Astrocyte (in vitro differentiated cells and primary cell): Measurements from ENCODE around the gene DUSP28. TPM values are rescaled to one million over a fixed set of nuclear protein-coding genes. Genes with fewer than 3 reads are reported as not detected.

ENCODE experiments used
- DNase-seq: peaks from one replicate; pipeline ENCODE4 v3.0.0-alpha.2; 2010; ENCODE audit warnings: low read depth
- FAIRE-seq: peaks from 2 replicates; lab custom pipeline; 2011; peaks lifted over from hg19 to GRCh38; lab: Jason Lieb, UNC
- H2AFZ ChIP-seq: 2 replicates; pipeline ENCODE4 v1.6.0; 2012; ENCODE audit warnings: low read depth, low read length, inconsistent platforms
- H3K27ac ChIP-seq: 2 replicates; pipeline ENCODE4 v1.5.1; 2011; ENCODE audit warnings: low read depth, low read length, inconsistent platforms
- H3K27me3 ChIP-seq: 2 replicates; pipeline ENCODE4 v1.6.0; 2011; ENCODE audit warnings: low read length, inconsistent platforms; ENCODE audit not compliant: insufficient read depth
- H3K36me3 ChIP-seq: 2 replicates; pipeline ENCODE4 v1.5.1; 2011; ENCODE audit warnings: low read length, inconsistent platforms; ENCODE audit not compliant: insufficient read depth
- H3K4me1 ChIP-seq: 2 replicates; pipeline ENCODE4 v1.5.1; 2011; ENCODE audit warnings: low read length, inconsistent platforms; ENCODE audit not compliant: insufficient read depth
- H3K4me2 ChIP-seq: 2 replicates; pipeline ENCODE4 v1.6.0; 2012; ENCODE audit warnings: low read length, inconsistent platforms
- H3K4me3 ChIP-seq: 2 replicates; pipeline ENCODE4 v1.5.1; 2011; ENCODE audit warnings: low read depth, mild to moderate bottlenecking, low read length, inconsistent platforms; ENCODE audit not compliant: insufficient read depth
- H3K79me2 ChIP-seq: 2 replicates; pipeline ENCODE4 v1.6.0; 2012; ENCODE audit warnings: mild to moderate bottlenecking, low read length, inconsistent platforms; ENCODE audit not compliant: insufficient read depth
- H3K9ac ChIP-seq: 2 replicates; pipeline ENCODE4 v1.6.0; 2012; ENCODE audit warnings: mild to moderate bottlenecking, low read length, inconsistent platforms
- H3K9me3 ChIP-seq: 2 replicates; pipeline ENCODE4 v1.5.1; 2012; ENCODE audit warnings: low read depth, mild to moderate bottlenecking, low read length, inconsistent platforms; ENCODE audit not compliant: insufficient read depth
- H4K20me1 ChIP-seq: 2 replicates; pipeline ENCODE4 v1.6.0; 2012; ENCODE audit warnings: low read length, inconsistent platforms; ENCODE audit not compliant: insufficient read depth
- H3K27ac Mint-ChIP-seq: one replicate; pipeline ENCODE4 v1.8.0; 2021; ENCODE audit warnings: mild to moderate bottlenecking, mixed read lengths; ENCODE audit not compliant: unreplicated experiment
- H3K27me3 Mint-ChIP-seq: one replicate; pipeline ENCODE4 v1.8.0; 2021; ENCODE audit warnings: low read depth, mixed read lengths; ENCODE audit not compliant: unreplicated experiment
- H3K36me3 Mint-ChIP-seq: one replicate; pipeline ENCODE4 v1.8.0; 2021; ENCODE audit warnings: low read depth, mixed read lengths; ENCODE audit not compliant: unreplicated experiment
- H3K4me1 Mint-ChIP-seq: one replicate; pipeline ENCODE4 v1.8.0; 2021; ENCODE audit warnings: low read depth, mixed read lengths; ENCODE audit not compliant: unreplicated experiment
- H3K4me3 Mint-ChIP-seq: one replicate; pipeline ENCODE4 v1.8.0; 2021; ENCODE audit warnings: mild to moderate bottlenecking, moderate library complexity, mixed read lengths; ENCODE audit not compliant: unreplicated experiment
- H3K9me3 Mint-ChIP-seq: one replicate; pipeline ENCODE4 v1.8.0; 2021; ENCODE audit warnings: mild to moderate bottlenecking, mixed read lengths; ENCODE audit not compliant: unreplicated experiment
- CTCF ChIP-seq: IDR thresholded peaks from 2 replicates; pipeline ENCODE4 v1.5.1; 2011; ENCODE audit warnings: low read depth, mild to moderate bottlenecking, inconsistent platforms, low read length, moderate library complexity; ENCODE audit not compliant: insufficient read depth
- EZH2 ChIP-seq: IDR thresholded peaks from 2 replicates; pipeline ENCODE4 v1.6.1; 2012; ENCODE audit warnings: mild to moderate bottlenecking, low read length, inconsistent platforms; ENCODE audit not compliant: insufficient read depth
- total RNA-seq: library from RNA; stranded (reverse); gene quantifications from 2 replicates; pipeline ENCODE4 v1.2.1, GENCODE V29; 2021

The DUSP28 gene
- total RNA-seq, 1 donor from 2014 or later, result 4.1 TPM

GRCh38 chr2:240568678-240569522 is 8.7 kb downstream of the DUSP28 start:
- peaks cover 7% of the 10 kb centered on the region for H3K79me2 ChIP-seq
- H3K9me3 ChIP-seq, result no peaks in the 10 kb centered on the region
- H4K20me1 ChIP-seq, result peaks cover 25% of the 10 kb centered on the region
- peak overlapping the region; percentile 58 for H3K9ac ChIP-seq
- TF ChIP-seq EZH2 (no peak), CTCF (no peak)
- H3K36me3 ChIP-seq, result no peaks in the 10 kb centered on the region
- H3K4me1 ChIP-seq, result peaks cover 24% of the 10 kb centered on the region
- FAIRE-seq (no peak), DNase-seq (peak; percentile 43)
- Mint-ChIP-seq H3K4me1 (peaks cover 11% of the 10 kb centered on the region), H3K4me3 (peak overlapping the region; percentile 80), H3K36me3 (no peaks in the 10 kb centered on the region), H3K27ac (no peak overlapping the region), H3K9me3 (no peaks in the 10 kb centered on the region), H3K27me3 (no peaks in the 10 kb centered on the region)
- H3K4me3 ChIP-seq, result peak overlapping the region; percentile 57
- H2AFZ ChIP-seq, result peak overlapping the region; percentile 26
- H3K4me2 ChIP-seq, result peak overlapping the region; percentile 86
- H3K27ac ChIP-seq, result no peak overlapping the region
- H3K27me3 ChIP-seq, result no peaks in the 10 kb centered on the region

DNA sequence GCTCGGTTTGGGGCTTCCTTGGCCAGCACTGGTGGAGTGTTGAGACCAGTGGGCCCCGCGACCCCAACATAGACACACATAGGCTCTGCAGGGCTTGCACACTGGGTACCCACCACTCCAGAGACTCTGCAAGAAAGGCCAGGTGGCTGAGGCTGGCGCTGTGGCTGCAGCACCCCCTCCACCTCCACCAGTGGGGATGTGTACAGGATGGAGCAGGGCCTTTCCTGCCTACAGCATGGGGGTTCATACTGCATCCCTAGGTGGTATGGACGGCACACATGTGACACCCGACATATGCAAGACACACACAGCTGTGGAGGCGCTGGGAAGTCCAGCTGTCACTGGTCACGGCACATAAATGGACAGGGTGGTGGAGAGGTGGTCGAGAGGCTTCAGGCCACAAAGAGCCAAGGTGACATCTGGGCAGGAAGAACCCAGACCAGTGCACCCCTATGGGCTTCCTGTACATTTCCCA is 9.4 kb downstream of the DUSP28 start:
- Histone ChIP-seq H3K4me2 (peak overlapping the region; percentile 86), H3K79me2 (peaks cover 7% of the 10 kb centered on the region), H3K36me3 (no peaks in the 10 kb centered on the region), H3K4me1 (peaks cover 24% of the 10 kb centered on the region), H3K9ac (no peak overlapping the region), H4K20me1 (peaks cover 25% of the 10 kb centered on the region), H3K4me3 (peak overlapping the region; percentile 57), H3K9me3 (no peaks in the 10 kb centered on the region), H2AFZ (no peak overlapping the region), H3K27me3 (no peaks in the 10 kb centered on the region), H3K27ac (no peak overlapping the region)
- TF ChIP-seq CTCF (no peak), EZH2 (no peak)
- DNase-seq (no peak), FAIRE-seq (no peak)
- peak overlapping the region; percentile 70 for H3K4me3 Mint-ChIP-seq
- H3K9me3 Mint-ChIP-seq, result no peaks in the 10 kb centered on the region
- no peak overlapping the region for H3K27ac Mint-ChIP-seq
- no peaks in the 10 kb centered on the region for H3K27me3 Mint-ChIP-seq
- H3K36me3 Mint-ChIP-seq, result no peaks in the 10 kb centered on the region
- peaks cover 11% of the 10 kb centered on the region for H3K4me1 Mint-ChIP-seq

GRCh38 chr2:240569998-240570530 is 9.9 kb downstream of the DUSP28 start:
- H3K4me3 ChIP-seq, result no peak overlapping the region
- no peak overlapping the region for H3K27ac ChIP-seq
- Mint-ChIP-seq H3K4me3 (no peak overlapping the region), H3K27ac (no peak overlapping the region), H3K9me3 (no peaks in the 10 kb centered on the region), H3K36me3 (no peaks in the 10 kb centered on the region), H3K27me3 (no peaks in the 10 kb centered on the region), H3K4me1 (peaks cover 11% of the 10 kb centered on the region)
- DNase-seq (no peak), FAIRE-seq (no peak)
- H3K27me3 ChIP-seq, result no peaks in the 10 kb centered on the region
- H4K20me1 ChIP-seq, result peaks cover 25% of the 10 kb centered on the region
- H3K79me2 ChIP-seq, result peaks cover 7% of the 10 kb centered on the region
- no peak overlapping the region for H2AFZ ChIP-seq
- no peaks in the 10 kb centered on the region for H3K36me3 ChIP-seq
- TF ChIP-seq EZH2, result no peak
- no peak for TF ChIP-seq CTCF
- peak overlapping the region; percentile 86 for H3K4me2 ChIP-seq
- no peaks in the 10 kb centered on the region for H3K9me3 ChIP-seq
- no peak overlapping the region for H3K9ac ChIP-seq
- peaks cover 24% of the 10 kb centered on the region for H3K4me1 ChIP-seq
